Prostate gland (tissue), 2 donors: ENCODE data around the gene RGS7.

Experiments used
- CTCF ChIP-seq, 4 experiments: fragments of 200-600 bp in 2 of 4; fragments of 450-650 bp in 2 of 4; sonication (generic) in 2 of 4; IDR thresholded peaks; 1 replicate in 3 of 4; 2 replicates in 1 of 4; pipeline ENCODE4 v1.5.1; 2016 to 2019; ENCODE audit warnings: antibody characterized with exemption in 4 of 4, mild to moderate bottlenecking in 2 of 4, moderate library complexity in 2 of 4
- POLR2A ChIP-seq: fragments of 450-650 bp; IDR thresholded peaks from one replicate; pipeline ENCODE4 v1.6.1; 2016; ENCODE audit warnings: antibody characterized with exemption, mild to moderate bottlenecking
- POLR2AphosphoS5 ChIP-seq: sonication (generic); formaldehyde crosslinking; IDR thresholded peaks from one replicate; pipeline ENCODE4 v1.6.1; 2017; ENCODE audit warnings: antibody characterized with exemption

- TF ChIP-seq POLR2A (no peak), POLR2AphosphoS5 (no peak), CTCF (IDR thresholded peaks at IDR 0.05) (no peak)
Measured at GRCh38 chr1:241063276-241063675, 293.7 kb downstream of the RGS7 start.
